Fibroblast of upper back skin (primary cell): Measurements from ENCODE around the gene ENPP1.

Experiments used
- DNase-seq: peaks from one replicate; pipeline ENCODE4 v3.0.0-alpha.2; 2013

The ENPP1 gene

DNA sequence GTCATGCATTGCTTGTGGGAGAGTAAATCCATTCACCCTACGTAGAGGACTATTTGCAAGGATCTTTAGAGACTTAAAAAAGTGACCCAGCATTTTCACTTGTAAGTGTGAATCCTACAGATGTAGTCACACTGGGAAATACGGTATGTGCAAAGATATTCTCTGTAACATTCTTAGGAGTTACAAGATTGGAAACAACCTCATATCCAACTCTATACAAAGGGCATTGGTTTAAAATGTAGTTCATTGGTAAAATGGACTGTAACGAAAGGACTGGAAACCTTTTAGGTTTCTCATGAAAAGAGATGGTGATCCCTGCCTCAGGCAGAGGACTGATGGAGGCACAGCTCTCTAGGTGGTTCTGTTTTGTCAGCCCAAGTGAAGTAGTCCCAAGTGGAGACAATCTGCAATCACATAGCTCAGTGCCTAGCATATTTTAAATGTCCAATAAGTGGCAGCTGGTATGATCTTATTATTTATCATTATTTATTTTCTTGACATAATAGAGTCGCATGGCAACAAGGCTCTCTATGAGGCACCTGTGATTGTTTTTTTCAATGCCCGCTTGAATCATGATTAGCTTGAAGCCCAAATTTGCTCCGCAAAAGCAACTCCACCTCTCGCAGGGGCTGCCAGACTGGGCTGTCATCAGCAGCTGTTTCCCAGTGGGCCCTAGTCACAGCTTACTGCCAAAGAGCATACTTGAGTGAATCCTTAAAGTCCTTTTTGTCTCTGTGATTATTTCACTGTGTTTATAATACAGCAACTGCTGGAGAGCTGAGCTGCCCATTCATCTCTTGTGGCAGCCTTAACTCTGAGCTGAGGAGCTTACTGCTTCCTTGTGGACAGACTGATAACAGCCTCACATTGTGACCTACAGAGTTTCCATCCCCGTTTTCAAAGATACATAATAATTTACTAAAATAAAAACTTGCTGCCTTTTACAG, 19.8 kb upstream of the ENPP1 start:
- DNase-seq, result peak; percentile 46

DNA sequence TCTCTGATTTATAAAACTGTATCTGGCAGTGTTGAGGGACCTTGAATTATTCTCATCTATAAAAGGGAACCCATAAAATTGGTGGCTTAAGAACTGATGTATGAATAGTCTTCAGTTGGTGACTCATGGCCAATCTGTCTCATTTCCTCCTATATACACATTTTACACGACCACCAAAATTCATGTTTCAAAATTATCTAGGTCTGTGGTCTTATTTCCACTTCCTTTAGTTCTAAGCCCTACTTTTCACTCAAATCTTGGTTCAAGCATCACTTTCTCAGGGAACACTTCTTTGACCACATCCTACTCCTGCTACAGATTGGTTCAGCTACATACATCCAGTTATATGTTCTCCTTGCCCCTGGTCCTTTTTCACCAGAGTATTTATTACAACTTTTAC, 18.6 kb upstream of the ENPP1 start:
- DNase-seq, result peak; percentile 41

DNA sequence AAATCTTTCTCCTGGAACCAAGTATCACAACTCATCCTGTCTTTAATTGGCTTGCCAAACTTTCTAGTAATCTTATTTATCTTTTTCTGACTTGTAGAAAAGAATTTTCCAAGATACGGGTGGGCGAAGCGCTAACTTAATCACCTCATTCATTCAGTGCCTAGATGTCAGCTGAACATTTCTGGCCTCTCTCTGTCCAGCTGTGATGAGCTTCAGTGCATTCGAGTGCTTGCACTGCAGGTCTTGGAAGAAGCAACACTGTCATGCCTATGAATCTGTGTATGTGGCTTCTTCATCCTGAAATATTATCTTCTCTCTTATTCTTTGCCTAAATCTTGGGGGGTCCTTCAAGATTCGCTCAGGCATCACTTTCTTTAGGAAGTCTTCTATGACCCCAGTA, 16.3 kb upstream of the ENPP1 start:
- no peak for DNase-seq

DNA sequence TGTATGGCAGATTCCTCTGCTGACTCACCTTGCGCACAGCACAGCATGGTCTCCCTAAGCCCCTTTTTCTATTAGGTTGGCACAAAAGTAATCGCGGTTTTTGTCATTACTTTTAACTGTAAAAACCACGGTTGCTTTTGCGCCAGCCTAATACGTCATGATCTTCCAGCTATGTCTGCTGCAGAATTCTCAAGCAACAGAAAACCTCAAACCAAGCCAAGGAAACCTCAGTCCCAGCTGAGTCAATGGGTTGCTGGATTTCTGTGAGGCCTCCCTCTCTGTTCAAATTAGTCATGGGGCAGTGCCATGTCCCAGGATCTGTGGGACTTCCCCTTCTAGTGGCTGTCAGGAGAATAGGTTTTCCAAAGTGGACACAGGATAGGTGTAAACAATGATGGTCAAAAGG, 15.7 kb upstream of the ENPP1 start:
- DNase-seq, result peak; percentile 51

DNA sequence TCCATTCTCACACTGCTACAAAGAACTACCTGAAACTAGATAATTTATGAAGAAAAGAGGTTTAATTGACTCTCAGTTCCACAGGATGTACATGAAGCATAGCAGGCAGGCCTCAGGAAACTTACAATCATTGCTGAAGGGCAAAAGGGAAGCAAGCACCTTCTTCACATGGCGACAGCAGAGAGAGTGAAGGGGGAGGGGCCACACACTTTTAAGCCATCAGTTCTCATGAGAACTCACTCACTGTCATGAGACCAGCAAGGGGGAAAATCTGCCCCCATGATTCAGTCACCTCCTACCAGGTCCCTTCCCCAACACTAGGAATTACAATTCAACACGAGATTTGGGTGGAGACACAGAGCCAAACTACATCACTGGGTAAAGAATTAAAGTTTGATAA, 12.5 kb upstream of the ENPP1 start:
- DNase-seq, result no peak

DNA sequence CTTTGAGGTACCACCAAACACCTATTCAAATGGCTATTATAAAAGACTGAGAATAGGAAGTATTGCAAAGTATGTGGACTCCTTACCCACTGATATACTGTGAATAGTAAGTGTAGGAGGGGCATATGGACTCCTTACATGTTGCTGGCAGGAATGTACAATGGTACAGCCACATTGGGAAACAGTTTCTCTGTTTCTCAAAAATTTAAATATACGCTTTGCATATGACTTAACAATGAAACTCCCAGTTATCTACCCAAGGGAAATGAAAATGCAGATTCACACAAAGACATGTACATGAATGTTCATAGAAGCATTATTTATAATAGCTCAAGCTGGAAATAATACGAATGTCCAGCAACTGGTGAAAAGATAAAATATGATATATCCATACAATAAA, 5.5 kb upstream of the ENPP1 start:
- no peak for DNase-seq

DNA sequence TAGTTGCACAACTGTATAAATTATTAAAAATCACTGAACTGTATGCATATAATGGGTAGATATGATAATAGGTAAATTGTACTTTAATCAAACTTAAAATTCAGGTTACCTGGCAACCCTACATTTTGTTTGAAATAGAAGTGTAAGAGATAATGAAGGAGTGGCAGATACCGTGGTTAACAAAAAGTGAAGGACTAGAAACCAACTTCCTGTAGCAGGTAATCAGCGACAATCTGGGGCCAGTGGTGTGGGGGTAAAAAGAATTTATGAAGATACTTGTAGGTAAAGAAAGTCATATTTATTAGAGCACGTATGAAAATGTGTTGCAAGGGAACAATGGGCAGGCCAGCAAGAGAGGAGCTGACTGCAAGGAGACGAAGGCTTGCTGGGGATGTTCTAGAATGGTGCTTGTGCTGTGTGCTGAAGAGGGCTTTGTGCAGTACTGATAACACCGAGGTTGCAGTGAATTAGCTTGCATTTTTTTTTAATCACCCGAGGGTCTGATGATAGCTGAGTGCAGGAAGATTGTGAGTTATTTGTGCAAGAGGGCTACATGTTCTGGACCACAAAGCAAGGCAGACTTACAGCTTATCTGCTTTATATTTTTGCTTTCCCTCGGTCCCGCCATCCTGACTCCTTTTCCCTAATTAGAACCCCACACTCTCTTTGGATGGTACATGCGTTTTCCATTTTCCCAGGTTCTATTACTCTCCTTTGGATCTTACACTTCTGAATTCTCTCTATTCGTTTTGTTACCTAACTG, 4.6 kb upstream of the ENPP1 start:
- DNase-seq, result no peak

DNA sequence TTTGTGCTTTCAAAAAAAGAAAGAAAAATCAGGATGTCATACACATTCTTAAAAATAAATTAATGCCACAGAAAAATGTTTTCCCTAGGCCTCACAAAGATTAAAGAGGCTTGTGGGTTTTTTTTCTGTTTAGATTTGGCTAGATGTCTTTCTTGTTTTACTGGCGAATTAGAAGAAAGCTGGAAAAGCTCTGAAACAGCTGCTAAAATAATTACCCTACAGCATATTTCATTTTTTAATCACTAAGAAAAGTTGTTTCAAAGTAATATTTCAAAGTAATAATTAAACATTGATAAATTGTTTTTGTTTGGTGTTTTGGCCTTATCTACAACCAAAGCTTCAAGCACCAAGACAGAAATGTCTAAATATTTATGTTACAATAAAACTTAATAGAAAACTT, 3.7 kb upstream of the ENPP1 start:
- DNase-seq, result no peak

DNA sequence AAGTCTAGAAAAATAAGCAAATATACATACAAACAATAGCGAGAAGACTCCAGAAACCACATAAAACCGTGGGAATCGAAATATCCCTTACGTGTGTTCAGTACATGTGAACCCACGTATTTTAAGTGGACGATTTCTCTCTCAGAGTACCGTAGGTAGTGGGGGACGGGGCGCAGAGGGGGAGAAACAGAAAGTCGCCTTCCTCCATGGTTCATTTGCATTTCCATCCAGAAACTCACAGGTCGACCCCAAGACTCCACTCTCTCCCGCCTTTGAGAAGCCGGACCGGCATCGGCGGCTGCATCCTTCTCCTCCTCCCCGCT, 538 bp upstream of the ENPP1 start:
- DNase-seq, result no peak

DNA sequence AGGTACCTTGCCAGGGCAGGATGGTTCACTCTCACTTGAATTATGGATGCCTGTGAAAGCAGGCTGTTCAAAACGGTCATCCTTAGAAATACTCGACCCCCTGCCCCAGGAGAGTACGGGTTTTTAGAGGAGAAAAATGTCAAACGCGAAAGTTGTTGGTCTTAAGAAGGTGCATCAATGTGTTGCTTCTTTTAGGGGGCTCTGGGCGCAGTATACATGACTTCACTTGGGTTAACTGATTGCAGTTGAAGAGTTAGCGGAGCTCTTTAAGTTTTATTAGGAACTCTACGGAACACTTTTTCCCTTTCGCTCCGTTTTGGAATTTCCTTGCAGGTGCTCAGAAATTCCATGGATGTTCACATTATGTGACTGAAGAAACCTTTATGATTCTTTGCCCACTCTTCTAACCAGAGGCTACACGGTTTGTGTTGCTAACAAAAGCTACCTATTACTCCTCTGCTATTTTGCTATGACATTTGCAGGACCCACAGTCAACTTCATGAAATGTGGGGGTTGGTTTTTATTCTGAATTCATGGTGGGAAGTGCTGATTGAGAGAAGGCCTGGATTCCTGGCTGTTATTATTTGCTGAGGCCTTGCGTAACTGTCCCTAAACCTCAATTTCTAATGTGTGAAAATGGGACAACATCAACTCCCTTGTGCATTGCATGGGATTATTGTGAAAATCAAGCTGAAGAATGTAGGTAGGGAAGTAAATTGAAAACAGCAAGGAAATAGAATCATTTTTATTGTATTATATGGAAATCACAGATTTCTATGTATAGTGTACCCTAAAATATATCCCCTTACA, 845 bp downstream of the ENPP1 start:
- DNase-seq, result no peak

DNA sequence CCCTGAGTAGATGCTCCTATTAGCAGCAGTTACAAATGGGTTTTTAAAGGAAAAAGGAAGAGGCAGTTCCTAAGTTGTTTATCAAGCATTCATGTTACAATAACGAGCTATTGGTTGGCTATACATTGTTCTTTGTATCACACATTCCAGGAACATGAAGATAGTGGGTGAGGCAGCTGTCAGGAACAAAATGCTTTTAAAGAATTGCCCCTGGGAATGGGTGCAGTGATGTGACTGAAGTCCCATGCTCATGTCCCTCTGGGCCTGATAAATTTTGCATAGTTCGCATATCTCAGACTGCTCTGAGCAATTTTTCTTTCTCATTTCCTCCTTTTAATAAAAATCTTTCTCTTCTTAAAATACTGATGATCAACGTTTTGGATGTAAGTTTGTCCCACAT, 3.7 kb downstream of the ENPP1 start:
- DNase-seq, result no peak

DNA sequence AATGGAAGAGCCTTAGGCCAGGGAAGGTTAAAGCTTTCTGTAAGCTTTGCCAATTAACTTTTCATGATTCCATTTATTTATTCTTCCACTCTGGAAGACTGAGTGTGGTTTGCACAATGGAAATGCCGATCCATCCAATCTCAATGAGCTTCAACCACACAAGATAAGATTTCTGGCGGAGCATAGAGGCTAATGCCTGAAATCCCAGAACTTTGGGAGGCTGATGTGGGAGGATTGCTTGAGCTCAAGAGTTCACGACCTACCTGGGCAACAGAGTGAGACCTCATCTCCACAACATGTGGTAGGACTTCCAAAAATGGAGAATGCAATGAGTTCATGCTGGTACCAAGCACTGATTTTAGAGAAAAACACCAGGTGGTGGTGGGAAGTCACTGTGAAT, 6.2 kb downstream of the ENPP1 start:
- DNase-seq, result no peak

DNA sequence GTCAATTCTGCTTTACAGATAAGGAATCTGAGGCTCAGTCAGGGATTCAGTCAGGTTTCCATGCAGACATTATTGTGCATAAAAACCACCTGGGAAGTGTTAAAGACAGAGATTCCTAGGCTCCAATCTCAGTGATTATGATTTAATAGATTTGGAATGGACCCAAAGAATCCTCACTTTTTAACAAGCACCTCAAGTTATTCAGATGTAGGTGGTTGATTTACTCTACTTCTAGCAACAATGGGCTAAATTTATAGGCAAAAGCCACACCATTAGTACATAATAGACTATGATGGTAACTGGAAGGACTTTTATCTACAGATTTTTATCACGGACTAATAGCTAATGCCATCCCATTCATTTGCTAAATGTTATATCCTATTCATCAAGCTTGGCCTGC, 9.0 kb downstream of the ENPP1 start:
- DNase-seq, result no peak

DNA sequence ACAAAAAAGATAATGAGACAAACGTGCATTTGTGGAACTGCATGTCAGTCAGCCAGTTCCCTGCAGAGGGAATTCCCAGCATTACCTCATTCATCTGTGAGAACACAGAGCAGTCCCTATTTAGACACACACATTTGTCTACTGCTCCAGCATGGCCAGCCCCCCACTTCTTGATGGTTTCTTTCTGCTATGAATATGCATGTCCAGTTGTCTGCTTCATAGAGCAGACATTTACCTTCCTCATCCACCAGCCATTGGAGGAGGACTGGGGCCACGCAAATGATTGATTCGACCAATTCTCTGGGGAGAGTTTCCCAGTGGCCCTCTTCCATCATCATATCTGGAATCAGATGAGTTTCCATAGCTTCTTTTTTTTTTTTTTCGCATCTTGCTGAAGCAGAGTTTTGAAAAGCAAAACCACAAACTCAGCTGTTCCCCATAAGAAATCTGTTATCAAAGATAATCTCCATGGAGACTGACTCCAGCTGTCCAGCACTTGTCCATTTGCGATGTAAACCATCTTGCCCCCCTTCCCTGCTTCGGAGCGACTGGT, 11.8 kb downstream of the ENPP1 start:
- DNase-seq, result peak; percentile 76

DNA sequence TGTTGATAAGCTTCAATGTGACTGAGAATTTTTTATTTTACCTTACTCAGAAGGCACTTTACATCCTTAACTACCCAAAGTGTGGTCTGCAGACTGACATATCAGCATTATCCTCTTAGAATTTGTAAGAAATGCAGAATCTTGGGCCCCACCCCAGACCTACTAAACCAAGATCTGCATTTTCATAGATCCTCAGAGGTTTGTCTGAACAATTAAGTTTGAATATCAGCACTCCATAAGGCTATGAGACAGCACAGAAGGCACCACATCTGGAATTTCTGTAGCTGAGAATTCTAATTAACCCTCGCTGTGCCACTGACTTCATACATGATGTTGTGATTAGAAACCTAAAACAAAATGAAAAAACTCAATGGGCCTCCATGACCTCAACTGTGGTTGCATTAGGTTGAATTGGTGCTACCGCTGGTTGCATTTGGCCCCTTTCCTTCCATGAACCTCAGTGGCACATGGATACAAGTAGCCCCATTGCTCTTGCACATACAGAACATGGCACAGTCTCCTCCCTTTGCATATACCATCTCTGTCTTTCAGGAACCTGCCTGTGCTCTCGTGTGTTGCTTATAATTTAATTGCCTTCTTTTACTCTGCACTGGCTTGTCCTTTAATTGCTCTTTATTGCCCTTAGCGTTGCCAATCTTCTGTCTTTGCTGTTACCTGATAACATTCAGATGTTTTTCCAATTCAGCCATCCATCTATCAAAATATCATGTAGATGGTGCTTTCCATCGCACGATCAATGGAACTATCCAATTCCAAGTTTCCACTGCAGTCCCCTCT, 13.4 kb downstream of the ENPP1 start:
- no peak for DNase-seq

DNA sequence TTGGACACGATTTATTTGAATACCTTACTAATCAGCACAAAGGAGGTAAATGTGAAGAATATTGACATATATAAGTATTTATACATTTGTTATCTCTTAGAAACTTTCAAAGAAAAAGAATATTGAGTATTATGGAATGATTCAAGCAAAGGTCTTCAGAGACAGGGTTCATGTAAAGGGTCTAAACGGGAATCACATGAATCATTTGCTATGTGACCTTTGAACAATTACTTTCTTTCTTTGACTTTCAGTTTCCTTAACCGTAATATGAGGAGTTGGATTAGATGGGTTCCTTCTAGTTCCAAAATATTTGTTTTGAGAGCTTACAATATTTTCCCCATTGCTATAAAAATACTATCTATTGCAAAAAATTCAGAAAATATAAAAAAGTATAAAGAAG, 14.3 kb downstream of the ENPP1 start:
- no peak for DNase-seq

DNA sequence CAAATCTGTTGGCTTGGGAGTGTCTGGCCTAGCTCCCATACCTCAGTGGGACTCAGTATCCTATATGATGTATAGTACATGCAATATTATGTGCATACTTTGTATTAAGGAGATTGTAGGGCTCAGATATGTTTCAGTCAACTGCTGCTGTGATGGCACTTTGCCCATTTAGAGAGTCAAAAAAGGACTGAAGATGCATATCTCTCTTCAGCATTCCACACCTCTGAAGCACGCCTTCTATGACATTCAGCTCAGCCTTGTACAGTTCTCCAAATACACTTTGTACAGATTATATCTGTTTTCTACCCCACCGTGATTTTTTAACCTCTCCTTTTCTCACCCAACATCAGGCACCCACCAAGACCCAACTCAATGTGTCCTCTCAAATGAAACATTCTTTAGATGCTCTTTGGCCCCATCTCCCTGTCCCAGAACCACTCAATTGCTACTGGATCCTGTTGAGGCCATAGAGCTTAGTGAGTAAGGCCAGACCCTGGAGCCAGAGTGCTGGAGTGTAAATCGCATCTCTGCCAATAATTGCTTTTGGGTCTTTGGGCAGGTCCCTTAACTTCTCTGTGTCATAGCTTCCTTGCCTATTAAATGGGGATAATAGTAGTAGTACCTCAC, 15.6 kb downstream of the ENPP1 start:
- peak; percentile 70 for DNase-seq

DNA sequence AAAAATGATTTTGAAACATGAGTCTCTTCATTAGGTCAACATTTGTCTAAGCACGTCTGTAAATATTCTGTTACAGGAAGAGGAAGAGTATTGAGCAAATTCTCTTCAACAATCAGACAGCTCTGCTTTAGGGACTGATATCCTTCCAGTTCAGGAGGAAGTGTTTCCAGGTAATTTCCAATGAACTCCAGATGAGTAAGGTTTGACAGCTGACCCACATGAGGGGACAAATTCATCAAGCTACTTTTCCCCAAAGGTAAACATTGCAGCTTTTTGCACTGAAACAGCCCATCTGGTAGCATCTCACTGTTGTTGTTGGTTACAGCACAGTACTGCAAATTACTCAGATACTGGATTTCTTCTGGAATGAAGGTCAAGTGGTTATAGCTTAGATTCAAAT, 18.1 kb downstream of the ENPP1 start:
- DNase-seq, result no peak

DNA sequence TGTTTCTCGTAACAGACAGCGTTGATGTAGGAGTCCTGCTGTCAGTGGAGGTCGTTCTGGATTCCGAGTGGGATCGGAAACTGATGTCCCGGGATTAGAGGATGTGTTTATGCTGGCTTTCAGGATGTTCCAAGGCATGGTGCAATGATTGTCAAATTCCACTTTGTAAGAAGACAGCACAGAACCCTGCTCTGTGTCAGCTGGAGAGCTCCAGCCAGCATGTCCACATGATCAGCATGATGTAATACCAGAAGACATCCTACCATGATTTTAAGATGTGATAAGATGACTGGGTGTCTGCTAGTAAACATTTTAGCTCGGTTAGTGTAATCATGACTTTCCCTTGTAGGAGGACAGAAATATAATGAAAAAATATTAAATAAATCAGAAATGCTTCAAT, 20.3 kb downstream of the ENPP1 start:
- no peak for DNase-seq

DNA sequence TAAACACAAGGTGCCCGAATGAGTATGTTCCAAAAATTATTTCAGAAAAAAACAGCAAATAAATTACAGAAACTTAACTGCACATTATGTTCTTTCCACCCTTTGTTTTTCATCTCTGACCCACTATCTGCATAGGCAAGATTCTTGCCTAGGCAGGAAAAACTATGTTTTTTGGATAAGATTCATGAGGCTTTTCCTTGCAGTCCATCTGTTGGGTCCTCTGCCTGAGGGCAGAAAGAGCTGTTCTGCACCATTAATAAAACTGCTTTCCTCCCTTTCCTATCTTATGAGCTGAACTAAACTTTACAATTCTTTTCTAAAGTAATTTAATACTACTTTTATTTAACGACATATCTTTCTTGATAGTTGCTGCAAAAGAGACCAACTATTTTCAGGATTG, 21.1 kb downstream of the ENPP1 start:
- no peak for DNase-seq

DNA sequence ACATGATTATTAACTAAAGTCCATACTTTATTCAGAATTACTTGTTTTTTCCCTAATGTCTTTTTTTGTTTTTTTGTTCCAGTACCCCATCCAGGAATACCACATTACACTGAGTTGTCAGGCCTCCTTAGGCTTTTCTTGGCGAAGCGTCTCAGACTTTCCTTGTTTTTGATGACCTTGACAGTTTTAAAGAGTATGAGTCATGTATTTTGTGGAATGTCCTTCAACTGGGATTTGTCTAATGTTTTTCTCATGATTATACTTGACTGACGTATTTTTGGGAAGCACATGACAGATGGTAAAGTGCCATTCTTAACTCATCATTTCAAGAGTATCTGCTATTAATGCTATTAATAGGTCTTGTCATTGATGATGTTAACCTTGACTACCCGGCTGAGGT, 23.6 kb downstream of the ENPP1 start:
- DNase-seq, result peak; percentile 69

DNA sequence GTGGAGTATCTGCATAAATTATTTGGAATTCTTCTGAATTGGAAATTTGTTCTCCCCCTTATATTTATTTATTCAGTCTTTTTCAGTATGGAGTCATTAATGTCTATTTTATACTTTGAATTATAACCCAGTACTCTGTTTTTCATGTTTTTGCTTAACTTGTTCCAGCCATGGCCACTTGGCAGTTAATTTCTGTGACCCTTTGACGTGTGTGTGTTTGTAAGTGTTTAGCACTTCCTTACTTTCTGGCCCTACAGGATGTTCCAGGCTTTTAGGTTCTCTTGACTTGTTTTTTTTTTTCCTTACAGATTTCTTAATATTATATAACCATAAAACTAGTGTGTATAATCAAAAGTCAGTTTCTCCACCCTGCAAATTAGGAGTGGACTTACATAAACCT, 24.1 kb downstream of the ENPP1 start:
- DNase-seq, result no peak
